ENCODE data around the gene CADM2.
"Not testable (repeated sequence)": the region's sequence is repeated elsewhere in the genome, so short reads cannot be mapped to it uniquely, and the experiment has no call there.

CADM2 gene

DNA sequence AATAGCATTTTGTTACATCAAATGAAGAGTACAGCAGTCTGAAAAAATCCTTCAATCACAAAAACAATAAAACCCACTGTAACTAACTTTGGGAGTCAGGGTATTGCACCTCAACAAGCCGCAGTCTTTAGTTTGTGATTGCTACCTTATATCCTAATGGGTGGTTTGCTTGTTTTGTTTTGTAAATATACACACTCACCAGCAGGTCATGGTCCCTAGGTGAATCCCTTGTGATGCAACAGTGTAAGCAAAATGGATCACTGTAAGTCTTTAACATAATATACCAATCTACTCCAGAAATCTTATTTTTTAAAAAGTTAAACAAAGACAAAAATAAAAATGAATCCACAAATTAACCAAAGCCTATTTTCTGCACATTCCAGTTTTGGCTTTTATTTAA lies 749.5 kb downstream of the CADM2 start:
- not testable (repeated sequence) for DNase-seq

DNA sequence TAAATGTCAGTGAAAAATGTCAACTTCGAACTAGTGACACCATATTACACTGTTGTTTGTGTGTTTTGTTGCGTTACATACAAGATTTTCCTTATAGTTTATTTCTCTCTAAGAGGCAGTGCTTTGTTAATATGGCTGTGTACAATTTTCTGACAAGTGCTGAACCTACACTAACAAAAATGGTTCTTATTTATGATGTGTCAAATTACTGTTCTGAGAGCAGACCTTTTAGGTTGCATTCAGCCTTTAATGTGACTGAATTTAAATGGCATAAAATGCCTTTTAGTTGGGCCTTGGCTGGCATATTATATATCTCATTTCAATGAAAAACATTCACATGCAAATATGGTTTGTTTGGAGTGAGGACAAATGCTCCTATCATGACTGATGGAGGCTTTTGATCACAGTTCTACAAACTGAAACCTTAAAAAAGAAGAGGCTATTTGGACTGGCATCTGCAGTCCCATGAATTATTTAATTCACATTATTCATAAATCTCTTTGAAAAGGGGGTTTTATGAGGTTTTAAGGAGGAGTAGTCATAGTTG lies 750.6 kb downstream of the CADM2 start:
- no peak for DNase-seq

GRCh38 chr3:85710490-85710889 lies 751.7 kb downstream of the CADM2 start:
- no peak for DNase-seq

DNA sequence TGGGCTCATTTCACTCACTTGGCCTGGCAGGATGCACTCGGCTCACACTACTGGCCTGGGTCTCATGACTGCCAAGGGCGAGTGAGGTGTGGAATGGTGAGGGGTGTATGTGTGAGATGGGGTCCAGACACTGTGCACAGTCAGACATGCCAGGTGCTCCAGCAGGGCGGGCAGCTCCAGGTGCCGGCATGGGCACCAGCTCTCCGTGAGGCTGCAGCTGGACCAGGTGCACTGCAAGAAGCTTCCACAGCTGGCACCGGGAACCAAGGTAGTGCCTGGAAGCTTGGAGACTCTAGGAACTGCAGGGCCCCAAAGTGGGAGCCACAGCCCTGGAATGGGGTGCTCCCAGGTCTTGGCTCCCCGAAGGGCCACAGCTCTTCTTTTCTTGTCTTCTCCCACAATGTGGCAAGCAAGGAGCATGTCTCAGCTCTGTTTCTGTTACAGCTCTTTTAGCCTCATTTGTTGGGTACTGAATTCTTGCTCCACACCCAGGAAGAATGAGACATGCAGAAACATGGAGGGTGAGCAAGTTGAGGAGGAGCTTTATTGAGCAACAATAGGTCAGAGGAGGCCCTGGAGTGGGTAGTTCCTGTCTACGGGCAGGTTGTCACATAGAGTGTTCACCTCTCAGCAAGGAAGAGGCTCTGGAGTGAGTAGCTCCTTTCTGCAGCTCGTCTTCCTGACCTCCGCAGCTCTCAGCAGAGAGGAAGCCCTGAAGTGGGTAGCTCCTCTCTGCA lies 762.8 kb downstream of the CADM2 start:
- no peak for DNase-seq

DNA sequence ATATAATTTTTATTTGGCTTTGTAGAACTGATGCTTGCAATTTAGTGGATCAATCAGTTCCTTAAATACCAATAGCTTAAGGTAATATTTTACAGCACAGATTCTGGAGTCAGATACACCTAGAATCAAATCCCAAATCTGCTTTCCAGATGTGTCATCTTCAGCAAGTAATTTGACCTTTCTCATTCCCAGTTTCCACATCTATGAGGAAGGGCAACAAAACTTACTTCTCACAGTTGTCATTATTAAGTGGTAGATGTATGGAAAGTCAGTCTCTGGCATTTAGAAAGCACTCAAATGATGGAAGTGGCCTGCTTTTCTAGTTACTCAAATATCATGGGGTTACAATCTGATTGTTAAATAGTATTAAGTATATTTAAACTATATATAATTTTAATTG lies 767.0 kb downstream of the CADM2 start:
- DNase-seq = no peak

DNA sequence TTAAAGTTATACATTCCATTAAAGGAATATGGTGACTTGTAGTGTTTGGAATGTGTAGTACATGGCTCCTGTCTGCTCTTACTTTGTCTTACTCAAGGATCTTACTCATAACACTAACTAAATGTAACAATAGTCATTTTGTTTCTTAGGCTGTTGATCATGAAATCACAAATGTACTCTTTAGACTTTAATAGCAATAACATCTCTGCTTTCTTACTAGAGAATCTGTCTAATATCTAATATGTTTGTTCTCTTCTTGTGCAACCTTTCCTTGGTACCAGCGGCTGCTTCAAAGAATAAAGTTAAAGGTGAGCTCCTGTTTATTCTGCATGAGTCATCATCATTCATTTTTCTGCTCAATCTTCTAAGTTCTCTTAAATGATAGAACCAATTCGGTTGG lies 767.5 kb downstream of the CADM2 start:
- no peak for DNase-seq

DNA sequence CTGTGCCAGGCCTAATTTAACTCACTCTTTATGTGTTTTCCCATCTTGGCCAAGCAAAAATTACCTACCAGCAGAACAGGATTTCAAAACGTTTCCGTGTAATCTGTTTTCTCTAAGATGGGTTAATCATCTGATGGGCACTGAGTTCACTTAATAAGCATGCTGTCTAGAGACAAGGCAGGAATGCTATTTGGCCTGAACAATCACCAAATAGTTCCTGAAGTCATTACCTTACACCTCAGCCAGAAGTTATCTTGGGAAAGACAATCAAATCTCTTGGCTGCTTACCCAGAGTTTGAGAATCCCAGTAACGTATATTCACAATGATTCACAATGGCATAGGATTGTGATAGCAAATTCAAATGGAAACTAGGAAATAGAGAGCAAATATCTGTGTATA lies 779.1 kb downstream of the CADM2 start:
- no peak for DNase-seq

DNA sequence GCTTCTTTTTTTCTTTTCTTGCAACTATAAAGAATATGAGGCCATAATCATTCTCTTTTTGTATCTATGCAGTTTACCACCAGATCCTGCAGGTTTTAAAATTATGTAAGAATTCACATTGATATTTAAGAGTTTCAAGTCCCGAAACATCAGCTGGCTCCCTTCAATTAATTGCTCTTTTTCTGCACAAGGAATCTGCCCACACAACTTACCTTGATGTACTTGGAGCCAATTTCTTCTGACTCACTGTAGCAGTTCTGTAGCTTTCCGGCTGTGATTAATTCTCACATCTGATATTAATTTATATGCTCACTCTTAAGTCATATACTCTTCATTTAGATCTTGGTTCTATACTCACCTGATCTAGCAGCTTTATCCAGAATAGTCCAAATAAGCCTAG lies 781.8 kb downstream of the CADM2 start:
- no peak for DNase-seq

GRCh38 chr3:85758442-85758841 lies 799.7 kb downstream of the CADM2 start:
- no peak for DNase-seq

DNA sequence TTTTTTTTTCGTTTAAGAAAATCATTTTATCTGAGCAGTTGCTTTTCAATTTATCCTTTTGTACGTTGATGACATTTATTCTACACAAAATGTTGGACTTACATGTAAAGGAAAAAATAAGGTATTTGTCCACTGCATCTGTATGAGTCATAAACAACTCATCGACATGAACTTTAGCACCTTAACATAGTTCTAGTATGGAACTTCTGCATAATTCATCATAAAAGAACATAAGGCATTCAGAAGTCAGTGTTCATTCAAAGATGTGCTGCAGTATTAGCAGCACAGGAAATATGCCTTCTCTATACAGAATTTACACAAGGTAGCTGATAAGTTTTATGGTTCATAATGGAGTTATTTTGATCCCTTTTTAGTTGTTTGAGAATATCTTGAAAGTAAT lies 801.6 kb downstream of the CADM2 start:
- no peak for DNase-seq

- DNase-seq = no peak
Measured at GRCh38 chr3:85780806-85781205, 822.0 kb downstream of the CADM2 start.

GRCh38 chr3:85781806-85782205 lies 823.0 kb downstream of the CADM2 start:
- DNase-seq = no peak

DNA sequence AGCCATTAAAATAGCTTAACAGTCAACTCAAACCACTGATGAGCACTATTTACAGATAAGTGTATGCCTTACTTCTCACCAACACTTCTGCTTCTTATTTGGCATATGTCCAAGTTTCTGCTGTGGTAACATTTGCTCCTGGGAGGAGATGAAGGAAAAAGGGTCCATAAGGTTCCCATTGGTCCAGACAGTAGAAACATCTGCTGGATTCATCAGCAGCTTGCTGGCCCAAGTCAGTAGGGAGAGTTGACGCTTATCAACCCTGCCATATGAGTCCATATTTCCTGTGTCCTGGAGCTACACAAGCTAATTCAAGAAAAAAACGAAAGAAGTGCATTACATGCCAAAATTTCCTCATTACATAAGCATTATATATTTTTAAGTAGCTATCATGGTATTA lies 824.5 kb downstream of the CADM2 start:
- no peak for DNase-seq

- DNase-seq = no peak
Measured at GRCh38 chr3:85785766-85786165, 827.0 kb downstream of the CADM2 start.

DNA sequence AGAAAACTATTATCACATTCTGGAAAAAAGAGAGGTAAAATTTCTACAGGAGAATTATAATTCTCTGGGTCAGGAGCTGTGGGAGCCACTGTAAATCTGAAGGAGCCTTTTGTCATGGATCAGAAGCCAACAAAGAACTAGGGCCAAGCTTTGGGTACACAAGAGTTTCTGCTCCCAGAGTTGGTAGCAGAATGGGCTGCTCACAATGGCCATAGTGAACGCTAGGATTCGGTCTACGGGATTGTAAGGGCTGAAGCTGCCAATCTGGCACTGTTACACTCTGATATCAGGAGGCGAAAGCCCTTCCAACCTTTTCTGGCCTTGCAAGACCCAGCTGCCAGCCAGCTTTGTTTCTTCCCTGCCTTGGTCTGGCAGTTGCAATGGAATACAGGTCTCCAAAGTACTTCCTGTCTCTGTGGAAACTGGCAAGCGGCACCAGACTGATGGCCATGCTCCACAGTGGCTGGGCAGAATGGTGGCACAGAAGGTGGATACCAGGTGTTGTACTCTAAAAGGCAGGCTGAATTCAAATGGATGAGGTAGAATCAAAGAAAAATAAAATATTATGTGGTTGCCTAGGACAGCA lies 831.7 kb downstream of the CADM2 start:
- no peak for DNase-seq

DNA sequence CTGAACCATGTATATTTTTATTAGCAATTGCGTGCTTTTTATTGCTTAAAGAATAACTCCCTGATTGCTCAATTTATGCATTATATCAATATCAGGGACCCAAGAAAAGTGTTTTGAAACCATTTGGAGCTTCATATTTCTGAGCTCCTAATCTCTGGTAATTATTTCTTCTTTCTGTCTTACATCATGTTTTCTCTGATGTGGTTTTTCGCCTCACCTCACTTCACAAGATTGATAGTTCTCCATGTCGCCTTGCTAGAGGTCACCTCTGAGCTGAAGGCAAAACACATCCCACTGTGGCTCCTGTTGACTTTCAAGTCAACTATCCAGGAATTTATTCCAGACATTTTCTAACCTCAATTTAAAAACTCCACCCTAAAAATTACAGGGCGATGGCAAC lies 837.4 kb downstream of the CADM2 start:
- no peak for DNase-seq

- DNase-seq = no peak
Measured at GRCh38 chr3:85800676-85801075, 841.9 kb downstream of the CADM2 start.

DNA sequence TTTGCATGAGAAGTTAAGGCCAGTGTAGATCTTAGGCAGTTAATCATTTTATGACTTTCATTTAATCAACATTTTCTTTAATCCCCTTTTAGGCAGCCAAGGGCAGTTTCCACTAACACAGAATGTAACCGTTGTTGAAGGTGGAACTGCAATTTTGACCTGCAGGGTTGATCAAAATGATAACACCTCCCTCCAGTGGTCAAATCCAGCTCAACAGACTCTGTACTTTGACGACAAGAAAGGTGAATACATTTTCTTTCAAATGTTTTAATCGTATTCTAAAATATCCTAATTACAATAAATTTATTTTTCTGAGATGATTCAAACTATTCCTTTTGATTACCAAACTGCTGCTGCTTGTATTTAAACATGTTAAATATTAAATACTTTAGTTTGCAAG lies 843.2 kb downstream of the CADM2 start:
- DNase-seq = no peak

GRCh38 chr3:85808755-85809154 lies 850.0 kb downstream of the CADM2 start:
- no peak for DNase-seq

GRCh38 chr3:85821130-85821756 lies 862.5 kb downstream of the CADM2 start:
- DNase-seq = no peak

- DNase-seq = no peak
Measured at GRCh38 chr3:85835857-85836440, 877.2 kb downstream of the CADM2 start.

DNA sequence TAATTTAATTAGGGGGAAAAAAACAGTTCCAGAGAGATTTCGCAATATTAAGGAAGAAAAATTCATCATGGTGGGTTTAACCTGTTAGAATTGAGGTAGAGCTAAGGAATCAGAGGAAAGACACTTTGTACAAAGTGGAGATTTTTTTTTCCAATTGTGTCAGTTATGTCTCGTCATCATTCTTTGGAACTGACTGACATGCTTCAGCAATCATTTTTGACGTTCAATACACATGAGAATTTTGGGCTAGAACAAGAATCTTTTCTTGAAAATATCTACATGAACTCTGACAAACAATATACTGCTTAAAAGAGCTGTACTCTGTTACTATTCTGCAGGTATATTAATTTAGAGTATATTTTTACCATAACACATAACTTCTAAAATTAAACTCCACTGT lies 878.6 kb downstream of the CADM2 start:
- no peak for DNase-seq

- DNase-seq = no peak
Measured at GRCh38 chr3:85838921-85839320, 880.1 kb downstream of the CADM2 start.

- no peak for DNase-seq
Measured at GRCh38 chr3:85842081-85842480, 883.3 kb downstream of the CADM2 start.

Measured in CD4-positive, alpha-beta T cell treated with Interleukin-17A for 4 hours (primary cell).